ENCODE measurements around the gene NPIPB9. TPM values are rescaled to one million over a fixed set of nuclear protein-coding genes. Genes with fewer than 3 reads are reported as not detected.
"Not testable (repeated sequence)": the region's sequence is repeated elsewhere in the genome, so short reads cannot be mapped to it uniquely, and the experiment has no call there.

NPIPB9 gene
- total and polyA plus RNA-seq, 2 of the 4 experiments (the other 2 are of a cell fraction): 0.15 TPM; not detected in 1

DNA sequence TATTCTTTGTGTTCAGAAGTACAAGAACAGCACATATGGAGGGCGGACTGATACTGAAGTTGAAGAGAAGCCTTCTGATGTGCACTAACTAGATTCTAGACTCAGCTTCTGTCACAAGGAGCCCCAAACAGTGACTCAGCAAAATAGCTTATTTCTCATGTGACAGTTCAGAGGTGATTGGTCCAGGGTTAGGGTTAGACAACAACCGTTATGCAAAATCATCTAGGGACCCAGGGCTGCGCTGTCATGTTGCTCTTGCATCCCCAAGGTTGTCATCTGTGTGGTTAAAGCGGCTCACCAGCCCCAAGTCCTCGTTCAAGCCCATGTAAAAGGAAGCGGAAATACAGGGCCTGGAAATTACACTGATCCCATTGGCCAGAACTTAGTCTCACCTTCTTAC lies 30.1 kb downstream of the NPIPB9 start:
- H3K4ac ChIP-seq (ENCODE audit: low read depth, low read length); H2BK5ac ChIP-seq (ENCODE audit: low read depth, low read length, poor library complexity, severe bottlenecking); H3K9me3 ChIP-seq (ENCODE audit: control insufficient read depth, insufficient read depth, low read length); H4K20me1 ChIP-seq (ENCODE audit: insufficient read depth, low read length); H3K27me3 ChIP-seq (ENCODE audit: control insufficient read depth, insufficient read depth, low read length); H2BK120ac ChIP-seq (ENCODE audit: low read depth, low read length); H3K27ac ChIP-seq (ENCODE audit: insufficient read depth, low read length); H3K4me1 ChIP-seq (ENCODE audit: control insufficient read depth, insufficient read depth, low read length); H4K91ac ChIP-seq (ENCODE audit: insufficient read depth, low read depth, low read length); H3K4me2 ChIP-seq (ENCODE audit: low read depth, low read length); H3K23ac ChIP-seq (ENCODE audit: low read depth, low read length); H3K9ac ChIP-seq (ENCODE audit: low read depth, low read length); H2BK20ac ChIP-seq (ENCODE audit: low read depth, low read length); H3K4me3 ChIP-seq (ENCODE audit: insufficient read depth, low read depth, low read length); H3K14ac ChIP-seq (replicated peaks; ENCODE audit: low read depth, low read length); DNase-seq; H2AK5ac ChIP-seq (ENCODE audit: low read depth, low read length); H2AFZ ChIP-seq (replicated peaks; ENCODE audit: low read length, poor library complexity); intact Hi-C loops (cut with micrococcal nuclease); CTCF ChIA-PET; H2BK15ac ChIP-seq (ENCODE audit: low read depth, low read length); H4K8ac ChIP-seq (ENCODE audit: low read depth in 2 of 2, low read length in 2 of 2); H3K56ac ChIP-seq (ENCODE audit: extremely low read depth, insufficient read depth, low read length); H4K5ac ChIP-seq (ENCODE audit: low read depth, low read length); H2AK9ac ChIP-seq (replicated peaks; ENCODE audit: low read depth, low read length, poor library complexity); H3K18ac ChIP-seq (ENCODE audit: low read depth, low read length); H3K9me1 ChIP-seq (ENCODE audit: insufficient read depth, low read length); in situ Hi-C loops (cut with MboI; ENCODE audit: low sequenced_read_pairs); H3K79me1 ChIP-seq (ENCODE audit: low read depth in 1 of 2, low read length in 2 of 2); POLR2A ChIA-PET (ENCODE audit: unreplicated experiment); H3K36me3 ChIP-seq (ENCODE audit: control insufficient read depth, insufficient read depth, low read length); dilution Hi-C loops (cut with HindIII; ENCODE audit: low sequenced_read_pairs, unreplicated experiment); BruUV-seq (replicated peaks); ATAC-seq (ENCODE audit: low read depth): not testable (repeated sequence)
- no CpG with 5 or more reads among the region's 6 CpGs for WGBS, 2 experiments (ENCODE audit: extremely low coverage in 2 of 2, insufficient read length in 1 of 2)

DNA sequence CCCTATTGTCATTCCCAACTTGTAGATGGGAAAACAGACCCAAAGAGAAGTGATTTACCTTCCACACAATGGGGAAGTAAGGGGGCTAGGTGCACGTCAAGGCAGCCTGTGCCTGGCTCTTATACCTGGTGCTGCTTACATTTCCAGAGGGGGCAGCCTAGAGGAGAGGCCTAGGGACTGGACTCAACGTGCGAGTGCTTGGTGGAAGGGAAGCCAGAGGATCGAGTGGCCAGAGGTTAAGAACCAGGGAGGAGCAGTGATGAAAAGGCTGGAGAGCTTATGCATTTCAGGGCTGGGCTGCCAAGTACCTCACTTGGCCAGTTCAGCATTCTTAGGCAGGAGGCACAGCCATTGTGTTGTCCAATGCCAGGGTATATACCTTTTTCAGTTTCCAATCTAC lies 30.8 kb downstream of the NPIPB9 start:
- in situ Hi-C loops (cut with MboI; ENCODE audit: low sequenced_read_pairs); H3K4me2 ChIP-seq (ENCODE audit: low read depth, low read length); CTCF ChIA-PET; H2AFZ ChIP-seq (replicated peaks; ENCODE audit: low read length, poor library complexity); H3K14ac ChIP-seq (replicated peaks; ENCODE audit: low read depth, low read length); H2BK20ac ChIP-seq (ENCODE audit: low read depth, low read length); H3K9me1 ChIP-seq (ENCODE audit: insufficient read depth, low read length); BruUV-seq (replicated peaks); H3K36me3 ChIP-seq (ENCODE audit: control insufficient read depth, insufficient read depth, low read length); H4K8ac ChIP-seq (ENCODE audit: low read depth in 2 of 2, low read length in 2 of 2); H3K27me3 ChIP-seq (ENCODE audit: control insufficient read depth, insufficient read depth, low read length); H4K20me1 ChIP-seq (ENCODE audit: insufficient read depth, low read length); ATAC-seq (ENCODE audit: low read depth); H2AK9ac ChIP-seq (replicated peaks; ENCODE audit: low read depth, low read length, poor library complexity); H3K9ac ChIP-seq (ENCODE audit: low read depth, low read length); H2BK15ac ChIP-seq (ENCODE audit: low read depth, low read length); H3K56ac ChIP-seq (ENCODE audit: extremely low read depth, insufficient read depth, low read length); DNase-seq; H2AK5ac ChIP-seq (ENCODE audit: low read depth, low read length); H3K27ac ChIP-seq (ENCODE audit: insufficient read depth, low read length); H3K4ac ChIP-seq (ENCODE audit: low read depth, low read length); POLR2A ChIA-PET (ENCODE audit: unreplicated experiment); H4K5ac ChIP-seq (ENCODE audit: low read depth, low read length); H3K4me3 ChIP-seq (ENCODE audit: insufficient read depth, low read depth, low read length); H3K9me3 ChIP-seq (ENCODE audit: control insufficient read depth, insufficient read depth, low read length); H2BK120ac ChIP-seq (ENCODE audit: low read depth, low read length); H3K4me1 ChIP-seq (ENCODE audit: control insufficient read depth, insufficient read depth, low read length); H2BK5ac ChIP-seq (ENCODE audit: low read depth, low read length, poor library complexity, severe bottlenecking); dilution Hi-C loops (cut with HindIII; ENCODE audit: low sequenced_read_pairs, unreplicated experiment); intact Hi-C loops (cut with micrococcal nuclease); H3K79me1 ChIP-seq (ENCODE audit: low read depth in 1 of 2, low read length in 2 of 2); H3K23ac ChIP-seq (ENCODE audit: low read depth, low read length); H4K91ac ChIP-seq (ENCODE audit: insufficient read depth, low read depth, low read length); H3K18ac ChIP-seq (ENCODE audit: low read depth, low read length): not testable (repeated sequence)
- no CpG with 5 or more reads among the region's 4 CpGs for WGBS, 2 experiments (ENCODE audit: extremely low coverage in 2 of 2, insufficient read length in 1 of 2)
